HepG2 (cell line): Measurements from ENCODE around the gene TASP1. TPM values are rescaled to one million over a fixed set of nuclear protein-coding genes. Genes with fewer than 3 reads are reported as not detected.

Source experiments
- AHR ChIP-seq: IDR thresholded peaks from 2 replicates; pipeline ENCODE4 v1.6.1; 2018; ENCODE audit warnings: missing genetic modification reagents, missing compliant biosample characterization
- AKNA ChIP-seq: sonication (generic); formaldehyde crosslinking; IDR thresholded peaks from 2 replicates; pipeline ENCODE4 v1.4.0; 2020; ENCODE audit warnings: missing genetic modification reagents, borderline replicate concordance
- ARNT2 ChIP-seq: sonication (generic); formaldehyde crosslinking; IDR thresholded peaks from 2 replicates; pipeline ENCODE4 v1.8.0; 2022; ENCODE audit warnings: mild to moderate bottlenecking, low read depth, missing genetic modification reagents, moderate library complexity
- CBX5 ChIP-seq: sonication (generic); formaldehyde crosslinking; IDR thresholded peaks from 2 replicates; pipeline ENCODE4 v1.4.0; 2020; ENCODE audit warnings: missing genetic modification reagents, borderline replicate concordance
- KMT2B ChIP-seq: IDR thresholded peaks from 2 replicates; pipeline ENCODE4 v1.6.1; 2016; ENCODE audit warnings: missing genetic modification reagents, missing compliant biosample characterization
- POLR2G ChIP-seq: fragments of 200-400 bp; formaldehyde crosslinking; IDR thresholded peaks from 2 replicates; pipeline ENCODE4 v1.6.1; 2018; ENCODE audit warnings: mild to moderate bottlenecking, low read depth, low read length, moderate library complexity
- SALL1 ChIP-seq: sonication (generic); formaldehyde crosslinking; IDR thresholded peaks from 2 replicates; pipeline ENCODE4 v1.8.0; 2022; ENCODE audit warnings: mild to moderate bottlenecking, missing genetic modification reagents
- SMAD1 ChIP-seq: sonication (generic); formaldehyde crosslinking; IDR thresholded peaks from 2 replicates; pipeline ENCODE4 v1.4.0; 2020; ENCODE audit warnings: missing genetic modification reagents, low read depth, mild to moderate bottlenecking, borderline replicate concordance
- SP2 ChIP-seq: sonication (generic); formaldehyde crosslinking; IDR thresholded peaks from 2 replicates; pipeline ENCODE4 v1.5.1; 2020; ENCODE audit warnings: mild to moderate bottlenecking, missing genetic modification reagents
- ZNF138 ChIP-seq: sonication (generic); formaldehyde crosslinking; IDR thresholded peaks from 2 replicates; pipeline ENCODE4 v1.5.0; 2020; ENCODE audit warnings: mild to moderate bottlenecking, low read depth, missing genetic modification reagents
- ZNF468 ChIP-seq: sonication (generic); formaldehyde crosslinking; IDR thresholded peaks from 2 replicates; pipeline ENCODE4 v1.8.0; 2022; ENCODE audit warnings: mild to moderate bottlenecking, moderate library complexity, missing genetic modification reagents
- ZNF496 ChIP-seq: sonication (generic); formaldehyde crosslinking; IDR thresholded peaks from 2 replicates; pipeline ENCODE4 v1.8.1; 2023; ENCODE audit warnings: mild to moderate bottlenecking, moderate library complexity, missing genetic modification reagents; ENCODE audit not compliant: insufficient replicate concordance
- ZNF563 ChIP-seq: sonication (generic); formaldehyde crosslinking; IDR thresholded peaks from 2 replicates; pipeline ENCODE4 v1.8.0; 2022; ENCODE audit warnings: mild to moderate bottlenecking, moderate library complexity, missing genetic modification reagents
- polyA plus RNA-seq, 8 experiments: library from polyadenylated mRNA; depleted of rRNA in 3 of 8; stranded (reverse) in 7 of 8; unstranded in 1 of 8; fragments of >200 nt; fragmentation: Illumina TruSeq in 4 of 8; extraction: Trizol in 4 of 8; gene quantifications; 2 replicates each; pipeline versions ENCODE4 v1.2.1 to v1.2.3, GENCODE V29; 2011 to 2016; ENCODE audit warnings: low read depth in 4 of 8, missing spikeins in 1 of 8, mixed read lengths in 1 of 8; ENCODE audit not compliant: insufficient read depth in 1 of 8
- total RNA-seq, 5 experiments: library from RNA; depleted of rRNA; stranded (reverse); fragments of >200 nt; fragmentation: Illumina TruSeq; extraction: Trizol; gene quantifications; 2 replicates each; pipeline ENCODE4 v1.2.3, GENCODE V29; 2016; ENCODE audit warnings: low read depth in 1 of 5
- TF ChIP-seq, protein P1 (sequence below): sonication (generic); formaldehyde crosslinking; IDR thresholded peaks from 2 replicates; pipeline ENCODE4 v1.4.0; 2020; ENCODE audit warnings: missing genetic modification reagents, borderline replicate concordance
- TF ChIP-seq, protein P2 (sequence below): sonication (generic); formaldehyde crosslinking; IDR thresholded peaks from 2 replicates; pipeline ENCODE4 v1.5.1; 2020; ENCODE audit warnings: missing genetic modification reagents, mild to moderate bottlenecking, borderline replicate concordance

The TASP1 gene
- total and polyA plus RNA-seq, 2 of the 13 experiments (the other 11 are each of a cell fraction or from before 2014, with no cell fraction given), result 10.0 to 25.2 TPM

DNA sequence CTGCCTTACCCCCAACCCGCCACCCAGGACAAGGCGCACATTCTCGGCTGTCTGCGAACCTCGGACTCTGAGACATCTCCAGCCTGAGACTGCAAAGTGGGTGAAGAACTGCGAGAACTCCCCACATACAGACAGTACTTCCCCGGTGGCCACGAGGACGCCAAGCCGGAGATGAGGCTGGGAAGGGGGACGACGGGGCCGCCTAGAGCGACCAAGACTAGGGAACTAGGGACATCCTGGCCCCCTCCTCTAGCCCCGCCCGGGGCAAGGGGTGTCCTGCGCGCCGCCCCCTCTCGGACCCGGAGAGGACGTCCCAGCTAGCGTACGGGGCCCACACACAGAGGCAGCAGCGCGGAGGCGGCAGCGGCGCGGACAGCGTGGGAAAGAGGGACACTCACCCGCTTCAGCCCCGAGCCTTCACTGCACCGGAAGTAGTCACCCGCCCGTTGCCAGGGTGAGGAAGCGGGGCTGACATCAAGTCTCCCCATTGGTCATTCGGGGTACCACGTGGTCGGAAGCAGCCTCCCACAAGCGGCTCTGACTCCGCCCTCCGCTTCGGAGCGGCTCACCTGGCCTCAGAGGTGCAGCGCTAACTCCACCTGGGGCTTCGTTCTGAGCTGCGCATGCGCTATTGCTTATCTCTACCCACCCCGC, at the start of gene TASP1 (continued):
- no peak for TF ChIP-seq AKNA (CRISPR knock-in tag)
- TF ChIP-seq, protein P1, sequence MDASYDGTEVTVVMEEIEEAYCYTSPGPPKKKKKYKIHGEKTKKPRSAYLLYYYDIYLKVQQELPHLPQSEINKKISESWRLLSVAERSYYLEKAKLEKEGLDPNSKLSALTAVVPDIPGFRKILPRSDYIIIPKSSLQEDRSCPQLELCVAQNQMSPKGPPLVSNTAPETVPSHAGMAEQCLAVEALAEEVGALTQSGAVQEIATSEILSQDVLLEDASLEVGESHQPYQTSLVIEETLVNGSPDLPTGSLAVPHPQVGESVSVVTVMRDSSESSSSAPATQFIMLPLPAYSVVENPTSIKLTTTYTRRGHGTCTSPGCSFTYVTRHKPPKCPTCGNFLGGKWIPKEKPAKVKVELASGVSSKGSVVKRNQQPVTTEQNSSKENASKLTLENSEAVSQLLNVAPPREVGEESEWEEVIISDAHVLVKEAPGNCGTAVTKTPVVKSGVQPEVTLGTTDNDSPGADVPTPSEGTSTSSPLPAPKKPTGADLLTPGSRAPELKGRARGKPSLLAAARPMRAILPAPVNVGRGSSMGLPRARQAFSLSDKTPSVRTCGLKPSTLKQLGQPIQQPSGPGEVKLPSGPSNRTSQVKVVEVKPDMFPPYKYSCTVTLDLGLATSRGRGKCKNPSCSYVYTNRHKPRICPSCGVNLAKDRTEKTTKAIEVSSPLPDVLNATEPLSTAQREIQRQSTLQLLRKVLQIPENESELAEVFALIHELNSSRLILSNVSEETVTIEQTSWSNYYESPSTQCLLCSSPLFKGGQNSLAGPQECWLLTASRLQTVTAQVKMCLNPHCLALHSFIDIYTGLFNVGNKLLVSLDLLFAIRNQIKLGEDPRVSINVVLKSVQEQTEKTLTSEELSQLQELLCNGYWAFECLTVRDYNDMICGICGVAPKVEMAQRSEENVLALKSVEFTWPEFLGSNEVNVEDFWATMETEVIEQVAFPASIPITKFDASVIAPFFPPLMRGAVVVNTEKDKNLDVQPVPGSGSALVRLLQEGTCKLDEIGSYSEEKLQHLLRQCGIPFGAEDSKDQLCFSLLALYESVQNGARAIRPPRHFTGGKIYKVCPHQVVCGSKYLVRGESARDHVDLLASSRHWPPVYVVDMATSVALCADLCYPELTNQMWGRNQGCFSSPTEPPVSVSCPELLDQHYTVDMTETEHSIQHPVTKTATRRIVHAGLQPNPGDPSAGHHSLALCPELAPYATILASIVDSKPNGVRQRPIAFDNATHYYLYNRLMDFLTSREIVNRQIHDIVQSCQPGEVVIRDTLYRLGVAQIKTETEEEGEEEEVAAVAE, result peak; percentile 78
- peak; percentile 93 for TF ChIP-seq SP2 (CRISPR knock-in tag)
- TF ChIP-seq ZNF496, result no peak
- TF ChIP-seq ZNF563 (CRISPR knock-in tag), result 0 out of 2 replicates have a peak, but pooled peaks have one; percentile 41
- TF ChIP-seq, protein P2, sequence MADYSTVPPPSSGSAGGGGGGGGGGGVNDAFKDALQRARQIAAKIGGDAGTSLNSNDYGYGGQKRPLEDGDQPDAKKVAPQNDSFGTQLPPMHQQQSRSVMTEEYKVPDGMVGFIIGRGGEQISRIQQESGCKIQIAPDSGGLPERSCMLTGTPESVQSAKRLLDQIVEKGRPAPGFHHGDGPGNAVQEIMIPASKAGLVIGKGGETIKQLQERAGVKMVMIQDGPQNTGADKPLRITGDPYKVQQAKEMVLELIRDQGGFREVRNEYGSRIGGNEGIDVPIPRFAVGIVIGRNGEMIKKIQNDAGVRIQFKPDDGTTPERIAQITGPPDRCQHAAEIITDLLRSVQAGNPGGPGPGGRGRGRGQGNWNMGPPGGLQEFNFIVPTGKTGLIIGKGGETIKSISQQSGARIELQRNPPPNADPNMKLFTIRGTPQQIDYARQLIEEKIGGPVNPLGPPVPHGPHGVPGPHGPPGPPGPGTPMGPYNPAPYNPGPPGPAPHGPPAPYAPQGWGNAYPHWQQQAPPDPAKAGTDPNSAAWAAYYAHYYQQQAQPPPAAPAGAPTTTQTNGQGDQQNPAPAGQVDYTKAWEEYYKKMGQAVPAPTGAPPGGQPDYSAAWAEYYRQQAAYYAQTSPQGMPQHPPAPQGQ, result peak; percentile 98; the same call in 1 of the 2 replicates
- TF ChIP-seq POLR2G, result peak; percentile 91
- TF ChIP-seq SALL1 (CRISPR knock-in tag), result peak; percentile 74
- peak; percentile 98 for TF ChIP-seq KMT2B (CRISPR knock-in tag)
- peak; percentile 91; the same call in 1 of the 2 replicates for TF ChIP-seq SMAD1 (CRISPR knock-in tag)
- no peak for TF ChIP-seq ZNF138
- TF ChIP-seq CBX5 (CRISPR knock-in tag), result peak; percentile 57; the same call in 1 of the 2 replicates
- no peak; the same call in 1 of the 2 replicates for TF ChIP-seq ARNT2
- TF ChIP-seq AHR (CRISPR knock-in tag), result peak; percentile 34; the same call in 1 of the 2 replicates
- TF ChIP-seq ZNF468 (CRISPR knock-in tag), result 0 out of 2 replicates have a peak, but pooled peaks have one; percentile 30
